ENCODE data around the gene GNB1L. TPM values are rescaled to one million over a fixed set of nuclear protein-coding genes. Genes with fewer than 3 reads are reported as not detected.

Gene GNB1L
- polyA plus RNA-seq, 1 donor from 2014 or later: 16.5 TPM

DNA sequence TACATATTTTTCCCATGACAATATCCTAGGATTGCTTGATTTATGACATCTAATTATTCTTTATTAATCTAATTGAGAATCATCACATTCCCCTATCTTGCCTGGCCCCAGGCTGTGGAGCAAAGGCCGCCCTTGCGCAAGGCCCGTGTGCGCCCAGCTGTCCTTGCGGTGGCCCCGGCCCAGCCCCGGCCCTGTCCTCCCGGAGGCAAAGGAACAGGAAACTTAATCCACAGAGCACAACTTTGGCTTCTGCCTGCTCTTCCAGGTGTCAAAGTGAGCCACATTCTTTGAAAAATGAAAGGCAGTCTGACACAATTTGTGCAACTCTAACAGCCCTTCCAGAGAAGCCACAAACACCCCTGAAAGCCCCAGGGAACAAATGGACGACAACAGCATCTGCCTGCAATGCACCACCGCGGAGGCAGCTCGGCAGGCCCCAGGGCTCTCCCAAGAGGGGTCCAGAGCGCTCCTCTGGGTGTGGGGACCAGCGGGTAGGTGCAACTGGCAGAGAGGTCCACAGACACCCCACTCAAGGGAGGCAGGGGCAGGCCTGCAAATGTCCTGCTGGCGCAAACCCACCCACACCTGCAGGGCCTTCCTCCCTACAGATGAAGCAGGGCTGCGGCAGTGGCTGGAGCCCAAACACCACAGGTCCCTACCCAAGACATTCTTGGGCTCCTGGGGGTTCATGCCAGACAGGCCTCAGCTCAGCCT lies 30.3 kb downstream of the GNB1L start:
- Histone ChIP-seq H3K4me3 (ENCODE audit: low read length) (no peak overlapping the region), H2AFZ (ENCODE audit: low read depth, low read length) (no peak overlapping the region), H3K9ac (ENCODE audit: low read length) (no peak overlapping the region), H3K9me2 (ENCODE audit: insufficient read depth, low read length) (no peaks in the 10 kb centered on the region), H3K36me3 (ENCODE audit: insufficient read depth, low read length) (no peaks in the 10 kb centered on the region), H3K27me3 (ENCODE audit: insufficient read depth, low read depth, low read length) (no peaks in the 10 kb centered on the region), H3K9me3 (ENCODE audit: low read length) (no peaks in the 10 kb centered on the region), H3K79me2 (replicated peaks; ENCODE audit: insufficient read depth, low read length) (no peaks in the 10 kb centered on the region), H4K20me1 (ENCODE audit: insufficient read depth) (no peaks in the 10 kb centered on the region), H3K27ac (ENCODE audit: low read length) (no peak overlapping the region), H3F3A (ENCODE audit: insufficient read depth, low read length, poor library complexity, severe bottlenecking) (no peaks in the 10 kb centered on the region), H3K4me2 (ENCODE audit: low read length) (no peak overlapping the region)
- TF ChIP-seq EZH2 (IDR thresholded peaks at IDR 0.05; ENCODE audit: borderline replicate concordance, insufficient read depth, low read length, poor library complexity, severe bottlenecking) (no peak), MXI1 (conservative IDR thresholded peaks at IDR 0.05; ENCODE audit: poor library complexity, severe bottlenecking) (no peak), POLR2AphosphoS5 (IDR thresholded peaks at IDR 0.05) (no peak), SMC3 (conservative IDR thresholded peaks at IDR 0.05; ENCODE audit: poor library complexity) (no peak), EP300 (conservative IDR thresholded peaks at IDR 0.05; ENCODE audit: poor library complexity, severe bottlenecking) (no peak), RAD21 (conservative IDR thresholded peaks at IDR 0.05) (no peak), TAF1 (IDR thresholded peaks at IDR 0.05; ENCODE audit: low read depth) (no peak)
- TF ChIP-seq, protein P1, sequence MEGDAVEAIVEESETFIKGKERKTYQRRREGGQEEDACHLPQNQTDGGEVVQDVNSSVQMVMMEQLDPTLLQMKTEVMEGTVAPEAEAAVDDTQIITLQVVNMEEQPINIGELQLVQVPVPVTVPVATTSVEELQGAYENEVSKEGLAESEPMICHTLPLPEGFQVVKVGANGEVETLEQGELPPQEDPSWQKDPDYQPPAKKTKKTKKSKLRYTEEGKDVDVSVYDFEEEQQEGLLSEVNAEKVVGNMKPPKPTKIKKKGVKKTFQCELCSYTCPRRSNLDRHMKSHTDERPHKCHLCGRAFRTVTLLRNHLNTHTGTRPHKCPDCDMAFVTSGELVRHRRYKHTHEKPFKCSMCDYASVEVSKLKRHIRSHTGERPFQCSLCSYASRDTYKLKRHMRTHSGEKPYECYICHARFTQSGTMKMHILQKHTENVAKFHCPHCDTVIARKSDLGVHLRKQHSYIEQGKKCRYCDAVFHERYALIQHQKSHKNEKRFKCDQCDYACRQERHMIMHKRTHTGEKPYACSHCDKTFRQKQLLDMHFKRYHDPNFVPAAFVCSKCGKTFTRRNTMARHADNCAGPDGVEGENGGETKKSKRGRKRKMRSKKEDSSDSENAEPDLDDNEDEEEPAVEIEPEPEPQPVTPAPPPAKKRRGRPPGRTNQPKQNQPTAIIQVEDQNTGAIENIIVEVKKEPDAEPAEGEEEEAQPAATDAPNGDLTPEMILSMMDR (IDR thresholded peaks at IDR 0.05; ENCODE audit: poor library complexity, severe bottlenecking): no peak
- TF ChIP-seq, protein P2, sequence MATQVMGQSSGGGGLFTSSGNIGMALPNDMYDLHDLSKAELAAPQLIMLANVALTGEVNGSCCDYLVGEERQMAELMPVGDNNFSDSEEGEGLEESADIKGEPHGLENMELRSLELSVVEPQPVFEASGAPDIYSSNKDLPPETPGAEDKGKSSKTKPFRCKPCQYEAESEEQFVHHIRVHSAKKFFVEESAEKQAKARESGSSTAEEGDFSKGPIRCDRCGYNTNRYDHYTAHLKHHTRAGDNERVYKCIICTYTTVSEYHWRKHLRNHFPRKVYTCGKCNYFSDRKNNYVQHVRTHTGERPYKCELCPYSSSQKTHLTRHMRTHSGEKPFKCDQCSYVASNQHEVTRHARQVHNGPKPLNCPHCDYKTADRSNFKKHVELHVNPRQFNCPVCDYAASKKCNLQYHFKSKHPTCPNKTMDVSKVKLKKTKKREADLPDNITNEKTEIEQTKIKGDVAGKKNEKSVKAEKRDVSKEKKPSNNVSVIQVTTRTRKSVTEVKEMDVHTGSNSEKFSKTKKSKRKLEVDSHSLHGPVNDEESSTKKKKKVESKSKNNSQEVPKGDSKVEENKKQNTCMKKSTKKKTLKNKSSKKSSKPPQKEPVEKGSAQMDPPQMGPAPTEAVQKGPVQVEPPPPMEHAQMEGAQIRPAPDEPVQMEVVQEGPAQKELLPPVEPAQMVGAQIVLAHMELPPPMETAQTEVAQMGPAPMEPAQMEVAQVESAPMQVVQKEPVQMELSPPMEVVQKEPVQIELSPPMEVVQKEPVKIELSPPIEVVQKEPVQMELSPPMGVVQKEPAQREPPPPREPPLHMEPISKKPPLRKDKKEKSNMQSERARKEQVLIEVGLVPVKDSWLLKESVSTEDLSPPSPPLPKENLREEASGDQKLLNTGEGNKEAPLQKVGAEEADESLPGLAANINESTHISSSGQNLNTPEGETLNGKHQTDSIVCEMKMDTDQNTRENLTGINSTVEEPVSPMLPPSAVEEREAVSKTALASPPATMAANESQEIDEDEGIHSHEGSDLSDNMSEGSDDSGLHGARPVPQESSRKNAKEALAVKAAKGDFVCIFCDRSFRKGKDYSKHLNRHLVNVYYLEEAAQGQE (IDR thresholded peaks at IDR 0.05; ENCODE audit: borderline replicate concordance): no peak

DNA sequence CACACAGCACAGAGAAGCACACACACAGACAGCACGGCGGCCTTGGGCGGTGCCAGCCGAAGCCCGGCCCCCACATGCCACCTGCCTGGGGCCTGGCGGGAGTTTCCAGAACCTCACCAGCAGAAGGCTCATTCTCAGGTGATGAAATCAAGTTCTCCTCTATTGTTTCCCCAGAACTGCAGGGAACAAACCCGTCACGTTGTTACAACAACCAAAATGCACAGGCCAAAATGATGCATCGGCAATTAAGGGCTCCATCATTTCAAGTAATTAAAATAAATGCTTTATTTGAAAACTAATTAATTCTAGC lies 30.8 kb downstream of the GNB1L start:
- H3F3A ChIP-seq (ENCODE audit: insufficient read depth, low read length, poor library complexity, severe bottlenecking): no peaks in the 10 kb centered on the region
- no peaks in the 10 kb centered on the region for H3K79me2 ChIP-seq (replicated peaks; ENCODE audit: insufficient read depth, low read length)

More for the DNA sequence above, 30.8 kb downstream of the GNB1L start:
- Histone ChIP-seq H3K9me2 (ENCODE audit: insufficient read depth, low read length) (no peaks in the 10 kb centered on the region), H3K4me3 (ENCODE audit: low read length) (no peak overlapping the region), H3K9me3 (ENCODE audit: low read length) (no peaks in the 10 kb centered on the region), H2AFZ (ENCODE audit: low read depth, low read length) (no peak overlapping the region), H3K27ac (ENCODE audit: low read length) (no peak overlapping the region), H4K20me1 (ENCODE audit: insufficient read depth) (no peaks in the 10 kb centered on the region), H3K36me3 (ENCODE audit: insufficient read depth, low read length) (no peaks in the 10 kb centered on the region), H3K4me2 (ENCODE audit: low read length) (no peak overlapping the region), H3K9ac (ENCODE audit: low read length) (no peak overlapping the region), H3K27me3 (ENCODE audit: insufficient read depth, low read depth, low read length) (no peaks in the 10 kb centered on the region)
- no peak for TF ChIP-seq TAF1 (IDR thresholded peaks at IDR 0.05; ENCODE audit: low read depth)
- no peak for TF ChIP-seq EZH2 (IDR thresholded peaks at IDR 0.05; ENCODE audit: borderline replicate concordance, insufficient read depth, low read length, poor library complexity, severe bottlenecking)
- no peak for TF ChIP-seq EP300 (conservative IDR thresholded peaks at IDR 0.05; ENCODE audit: poor library complexity, severe bottlenecking)
- TF ChIP-seq, protein P1 (IDR thresholded peaks at IDR 0.05; ENCODE audit: poor library complexity, severe bottlenecking): no peak
- TF ChIP-seq MXI1 (conservative IDR thresholded peaks at IDR 0.05; ENCODE audit: poor library complexity, severe bottlenecking): no peak
- TF ChIP-seq RAD21 (conservative IDR thresholded peaks at IDR 0.05): no peak
- TF ChIP-seq, protein P2 (IDR thresholded peaks at IDR 0.05; ENCODE audit: borderline replicate concordance): no peak
- no peak for TF ChIP-seq SMC3 (conservative IDR thresholded peaks at IDR 0.05; ENCODE audit: poor library complexity)
- TF ChIP-seq POLR2AphosphoS5 (IDR thresholded peaks at IDR 0.05): no peak
